GM23338 (cell line): Measurements from ENCODE around the gene HEMK1.

Experiments used
- CREB1 ChIP-seq: fragments of 250-450 bp; sonication (Bioruptor Pico); IDR thresholded peaks from 2 replicates; pipeline ENCODE4 v1.5.0; 2020; ENCODE audit warnings: low read depth, mild to moderate bottlenecking, moderate library complexity
- EZH2 ChIP-seq: fragments of 200-600 bp; sonication (generic); IDR thresholded peaks from one replicate; pipeline ENCODE4 v1.8.0; 2017; ENCODE audit warnings: antibody characterized with exemption, mild to moderate bottlenecking, low read depth; ENCODE audit not compliant: unreplicated experiment
- EZH2phosphoT487 ChIP-seq: fragments of 200-600 bp; sonication (generic); IDR thresholded peaks from one replicate; pipeline ENCODE4 v1.8.1; 2018; ENCODE audit warnings: antibody characterized with exemption; ENCODE audit not compliant: unreplicated experiment
- JUNB ChIP-seq: IDR thresholded peaks from one replicate; pipeline ENCODE4 v1.6.1; 2016; ENCODE audit warnings: antibody characterized with exemption; ENCODE audit not compliant: unreplicated experiment
- NANOG ChIP-seq: IDR thresholded peaks from 2 replicates; pipeline ENCODE4 v1.6.1; 2016; ENCODE audit warnings: antibody characterized with exemption, borderline replicate concordance
- POLR2AphosphoS5 ChIP-seq: IDR thresholded peaks from 2 replicates; pipeline ENCODE4 v1.6.1; 2016; ENCODE audit warnings: antibody characterized with exemption, low read depth
- STAT1 ChIP-seq: IDR thresholded peaks from one replicate; pipeline ENCODE4 v1.6.1; 2016; ENCODE audit warnings: antibody characterized with exemption; ENCODE audit not compliant: unreplicated experiment
- ZNF114 ChIP-seq: fragments of 250-450 bp; sonication (Bioruptor Pico); IDR thresholded peaks from 2 replicates; pipeline ENCODE4 v1.5.0; 2020; ENCODE audit warnings: mild to moderate bottlenecking, moderate library complexity
- ZNF331 ChIP-seq: fragments of 250-450 bp; sonication (Bioruptor Pico); IDR thresholded peaks from 2 replicates; pipeline ENCODE4 v1.5.0; 2020; ENCODE audit warnings: low read depth, mild to moderate bottlenecking, moderate library complexity
- TF ChIP-seq, protein P1 (sequence below), 2 experiments: fragments of 200-600 bp in 1 of 2; sonication (generic) in 1 of 2; conservative IDR thresholded peaks; 2 replicates each; pipeline versions ENCODE4 v1.5.1 to v1.6.1; 2016 to 2017; ENCODE audit warnings: antibody characterized with exemption in 2 of 2, low read depth in 2 of 2, mild to moderate bottlenecking in 2 of 2, moderate library complexity in 1 of 2
- TF ChIP-seq, protein P2 (sequence below): IDR thresholded peaks from one replicate; pipeline ENCODE4 v1.6.1; 2018; ENCODE audit warnings: antibody characterized with exemption; ENCODE audit not compliant: unreplicated experiment
- TF ChIP-seq, protein P3 (sequence below): IDR thresholded peaks from 2 replicates; pipeline ENCODE4 v1.6.1; 2016; ENCODE audit warnings: antibody characterized with exemption
- TF ChIP-seq, protein P4 (sequence below): fragments of 250-450 bp; sonication (Bioruptor Pico); IDR thresholded peaks from 2 replicates; pipeline ENCODE4 v1.5.0; 2020; ENCODE audit warnings: mild to moderate bottlenecking, moderate library complexity

DNA sequence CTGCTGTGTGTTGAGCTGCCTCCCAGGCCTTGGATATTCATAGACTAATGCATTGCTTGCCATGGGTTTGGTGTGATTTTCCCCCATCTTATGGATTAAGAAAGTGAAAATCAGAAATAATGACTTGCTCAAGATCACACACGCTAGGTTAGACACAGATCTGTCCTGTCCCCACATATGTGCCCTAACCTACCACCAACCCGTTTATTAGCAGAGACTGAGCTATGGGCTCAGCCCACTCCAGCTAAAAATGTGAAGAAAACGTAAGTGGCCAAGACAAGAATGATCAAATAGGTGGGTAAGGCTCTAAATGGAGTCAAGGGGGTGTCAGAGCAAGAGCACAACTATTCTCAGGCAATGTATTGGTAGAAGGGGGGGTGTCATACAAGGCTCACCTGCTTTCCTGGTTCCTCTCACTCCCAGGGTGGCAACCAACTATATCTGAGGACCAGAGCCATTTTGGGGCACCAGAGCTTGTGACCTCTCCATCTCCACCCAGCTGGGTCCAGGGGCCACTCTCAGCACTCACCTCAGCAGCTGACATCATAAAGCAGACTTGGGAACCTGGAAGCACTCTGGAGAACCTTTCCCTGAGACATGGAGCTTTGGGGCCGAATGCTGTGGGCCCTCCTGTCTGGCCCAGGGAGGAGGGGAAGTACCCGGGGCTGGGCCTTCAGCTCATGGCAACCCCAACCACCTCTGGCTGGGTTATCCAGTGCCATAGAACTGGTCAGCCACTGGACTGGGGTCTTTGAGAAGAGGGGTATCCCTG lies 1.4 kb downstream of the HEMK1 start:
- TF ChIP-seq, protein P1, sequence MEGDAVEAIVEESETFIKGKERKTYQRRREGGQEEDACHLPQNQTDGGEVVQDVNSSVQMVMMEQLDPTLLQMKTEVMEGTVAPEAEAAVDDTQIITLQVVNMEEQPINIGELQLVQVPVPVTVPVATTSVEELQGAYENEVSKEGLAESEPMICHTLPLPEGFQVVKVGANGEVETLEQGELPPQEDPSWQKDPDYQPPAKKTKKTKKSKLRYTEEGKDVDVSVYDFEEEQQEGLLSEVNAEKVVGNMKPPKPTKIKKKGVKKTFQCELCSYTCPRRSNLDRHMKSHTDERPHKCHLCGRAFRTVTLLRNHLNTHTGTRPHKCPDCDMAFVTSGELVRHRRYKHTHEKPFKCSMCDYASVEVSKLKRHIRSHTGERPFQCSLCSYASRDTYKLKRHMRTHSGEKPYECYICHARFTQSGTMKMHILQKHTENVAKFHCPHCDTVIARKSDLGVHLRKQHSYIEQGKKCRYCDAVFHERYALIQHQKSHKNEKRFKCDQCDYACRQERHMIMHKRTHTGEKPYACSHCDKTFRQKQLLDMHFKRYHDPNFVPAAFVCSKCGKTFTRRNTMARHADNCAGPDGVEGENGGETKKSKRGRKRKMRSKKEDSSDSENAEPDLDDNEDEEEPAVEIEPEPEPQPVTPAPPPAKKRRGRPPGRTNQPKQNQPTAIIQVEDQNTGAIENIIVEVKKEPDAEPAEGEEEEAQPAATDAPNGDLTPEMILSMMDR (conservative IDR thresholded peaks at IDR 0.05; ENCODE audit: low read depth in 2 of 2), result no peak
- TF ChIP-seq, protein P2, sequence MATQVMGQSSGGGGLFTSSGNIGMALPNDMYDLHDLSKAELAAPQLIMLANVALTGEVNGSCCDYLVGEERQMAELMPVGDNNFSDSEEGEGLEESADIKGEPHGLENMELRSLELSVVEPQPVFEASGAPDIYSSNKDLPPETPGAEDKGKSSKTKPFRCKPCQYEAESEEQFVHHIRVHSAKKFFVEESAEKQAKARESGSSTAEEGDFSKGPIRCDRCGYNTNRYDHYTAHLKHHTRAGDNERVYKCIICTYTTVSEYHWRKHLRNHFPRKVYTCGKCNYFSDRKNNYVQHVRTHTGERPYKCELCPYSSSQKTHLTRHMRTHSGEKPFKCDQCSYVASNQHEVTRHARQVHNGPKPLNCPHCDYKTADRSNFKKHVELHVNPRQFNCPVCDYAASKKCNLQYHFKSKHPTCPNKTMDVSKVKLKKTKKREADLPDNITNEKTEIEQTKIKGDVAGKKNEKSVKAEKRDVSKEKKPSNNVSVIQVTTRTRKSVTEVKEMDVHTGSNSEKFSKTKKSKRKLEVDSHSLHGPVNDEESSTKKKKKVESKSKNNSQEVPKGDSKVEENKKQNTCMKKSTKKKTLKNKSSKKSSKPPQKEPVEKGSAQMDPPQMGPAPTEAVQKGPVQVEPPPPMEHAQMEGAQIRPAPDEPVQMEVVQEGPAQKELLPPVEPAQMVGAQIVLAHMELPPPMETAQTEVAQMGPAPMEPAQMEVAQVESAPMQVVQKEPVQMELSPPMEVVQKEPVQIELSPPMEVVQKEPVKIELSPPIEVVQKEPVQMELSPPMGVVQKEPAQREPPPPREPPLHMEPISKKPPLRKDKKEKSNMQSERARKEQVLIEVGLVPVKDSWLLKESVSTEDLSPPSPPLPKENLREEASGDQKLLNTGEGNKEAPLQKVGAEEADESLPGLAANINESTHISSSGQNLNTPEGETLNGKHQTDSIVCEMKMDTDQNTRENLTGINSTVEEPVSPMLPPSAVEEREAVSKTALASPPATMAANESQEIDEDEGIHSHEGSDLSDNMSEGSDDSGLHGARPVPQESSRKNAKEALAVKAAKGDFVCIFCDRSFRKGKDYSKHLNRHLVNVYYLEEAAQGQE, result no peak
- TF ChIP-seq CREB1 (CRISPR knock-in tag) (no peak), EZH2phosphoT487 (no peak), JUNB (no peak), EZH2 (no peak), NANOG (no peak), POLR2AphosphoS5 (no peak), ZNF331 (CRISPR knock-in tag) (no peak), STAT1 (no peak), ZNF114 (CRISPR knock-in tag) (no peak)
- TF ChIP-seq, protein P3, sequence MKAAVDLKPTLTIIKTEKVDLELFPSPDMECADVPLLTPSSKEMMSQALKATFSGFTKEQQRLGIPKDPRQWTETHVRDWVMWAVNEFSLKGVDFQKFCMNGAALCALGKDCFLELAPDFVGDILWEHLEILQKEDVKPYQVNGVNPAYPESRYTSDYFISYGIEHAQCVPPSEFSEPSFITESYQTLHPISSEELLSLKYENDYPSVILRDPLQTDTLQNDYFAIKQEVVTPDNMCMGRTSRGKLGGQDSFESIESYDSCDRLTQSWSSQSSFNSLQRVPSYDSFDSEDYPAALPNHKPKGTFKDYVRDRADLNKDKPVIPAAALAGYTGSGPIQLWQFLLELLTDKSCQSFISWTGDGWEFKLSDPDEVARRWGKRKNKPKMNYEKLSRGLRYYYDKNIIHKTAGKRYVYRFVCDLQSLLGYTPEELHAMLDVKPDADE, result no peak
- TF ChIP-seq, protein P4, sequence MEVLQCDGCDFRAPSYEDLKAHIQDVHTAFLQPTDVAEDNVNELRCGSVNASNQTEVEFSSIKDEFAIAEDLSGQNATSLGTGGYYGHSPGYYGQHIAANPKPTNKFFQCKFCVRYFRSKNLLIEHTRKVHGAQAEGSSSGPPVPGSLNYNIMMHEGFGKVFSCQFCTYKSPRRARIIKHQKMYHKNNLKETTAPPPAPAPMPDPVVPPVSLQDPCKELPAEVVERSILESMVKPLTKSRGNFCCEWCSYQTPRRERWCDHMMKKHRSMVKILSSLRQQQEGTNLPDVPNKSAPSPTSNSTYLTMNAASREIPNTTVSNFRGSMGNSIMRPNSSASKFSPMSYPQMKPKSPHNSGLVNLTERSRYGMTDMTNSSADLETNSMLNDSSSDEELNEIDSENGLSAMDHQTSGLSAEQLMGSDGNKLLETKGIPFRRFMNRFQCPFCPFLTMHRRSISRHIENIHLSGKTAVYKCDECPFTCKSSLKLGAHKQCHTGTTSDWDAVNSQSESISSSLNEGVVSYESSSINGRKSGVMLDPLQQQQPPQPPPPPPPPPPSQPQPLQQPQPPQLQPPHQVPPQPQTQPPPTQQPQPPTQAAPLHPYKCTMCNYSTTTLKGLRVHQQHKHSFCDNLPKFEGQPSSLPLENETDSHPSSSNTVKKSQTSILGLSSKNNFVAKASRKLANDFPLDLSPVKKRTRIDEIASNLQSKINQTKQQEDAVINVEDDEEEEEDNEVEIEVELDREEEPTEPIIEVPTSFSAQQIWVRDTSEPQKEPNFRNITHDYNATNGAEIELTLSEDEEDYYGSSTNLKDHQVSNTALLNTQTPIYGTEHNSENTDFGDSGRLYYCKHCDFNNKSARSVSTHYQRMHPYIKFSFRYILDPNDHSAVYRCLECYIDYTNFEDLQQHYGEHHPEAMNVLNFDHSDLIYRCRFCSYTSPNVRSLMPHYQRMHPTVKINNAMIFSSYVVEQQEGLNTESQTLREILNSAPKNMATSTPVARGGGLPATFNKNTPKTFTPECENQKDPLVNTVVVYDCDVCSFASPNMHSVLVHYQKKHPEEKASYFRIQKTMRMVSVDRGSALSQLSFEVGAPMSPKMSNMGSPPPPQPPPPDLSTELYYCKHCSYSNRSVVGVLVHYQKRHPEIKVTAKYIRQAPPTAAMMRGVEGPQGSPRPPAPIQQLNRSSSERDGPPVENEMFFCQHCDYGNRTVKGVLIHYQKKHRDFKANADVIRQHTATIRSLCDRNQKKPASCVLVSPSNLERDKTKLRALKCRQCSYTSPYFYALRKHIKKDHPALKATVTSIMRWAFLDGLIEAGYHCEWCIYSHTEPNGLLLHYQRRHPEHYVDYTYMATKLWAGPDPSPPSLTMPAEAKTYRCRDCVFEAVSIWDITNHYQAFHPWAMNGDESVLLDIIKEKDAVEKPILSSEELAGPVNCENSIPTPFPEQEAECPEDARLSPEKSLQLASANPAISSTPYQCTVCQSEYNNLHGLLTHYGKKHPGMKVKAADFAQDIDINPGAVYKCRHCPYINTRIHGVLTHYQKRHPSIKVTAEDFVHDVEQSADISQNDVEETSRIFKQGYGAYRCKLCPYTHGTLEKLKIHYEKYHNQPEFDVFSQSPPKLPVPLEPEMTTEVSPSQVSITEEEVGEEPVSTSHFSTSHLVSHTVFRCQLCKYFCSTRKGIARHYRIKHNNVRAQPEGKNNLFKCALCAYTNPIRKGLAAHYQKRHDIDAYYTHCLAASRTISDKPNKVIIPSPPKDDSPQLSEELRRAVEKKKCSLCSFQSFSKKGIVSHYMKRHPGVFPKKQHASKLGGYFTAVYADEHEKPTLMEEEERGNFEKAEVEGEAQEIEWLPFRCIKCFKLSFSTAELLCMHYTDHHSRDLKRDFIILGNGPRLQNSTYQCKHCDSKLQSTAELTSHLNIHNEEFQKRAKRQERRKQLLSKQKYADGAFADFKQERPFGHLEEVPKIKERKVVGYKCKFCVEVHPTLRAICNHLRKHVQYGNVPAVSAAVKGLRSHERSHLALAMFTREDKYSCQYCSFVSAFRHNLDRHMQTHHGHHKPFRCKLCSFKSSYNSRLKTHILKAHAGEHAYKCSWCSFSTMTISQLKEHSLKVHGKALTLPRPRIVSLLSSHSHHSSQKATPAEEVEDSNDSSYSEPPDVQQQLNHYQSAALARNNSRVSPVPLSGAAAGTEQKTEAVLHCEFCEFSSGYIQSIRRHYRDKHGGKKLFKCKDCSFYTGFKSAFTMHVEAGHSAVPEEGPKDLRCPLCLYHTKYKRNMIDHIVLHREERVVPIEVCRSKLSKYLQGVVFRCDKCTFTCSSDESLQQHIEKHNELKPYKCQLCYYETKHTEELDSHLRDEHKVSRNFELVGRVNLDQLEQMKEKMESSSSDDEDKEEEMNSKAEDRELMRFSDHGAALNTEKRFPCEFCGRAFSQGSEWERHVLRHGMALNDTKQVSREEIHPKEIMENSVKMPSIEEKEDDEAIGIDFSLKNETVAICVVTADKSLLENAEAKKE, result no peak
